ENCODE data around the gene GBF1.

GBF1 gene

GRCh38 chr10:102354451-102354850 is 109.1 kb downstream of the GBF1 start:
- no peak for DNase-seq (ENCODE audit: low read depth)
- no peak for TF ChIP-seq CTCF (IDR thresholded peaks at IDR 0.05; ENCODE audit: low read depth, low read length, missing control alignments)
- no peak overlapping the region for H3K4me3 ChIP-seq (ENCODE audit: low read depth, low read length)

GRCh38 chr10:102358712-102359382 is 113.5 kb downstream of the GBF1 start:
- H3K4me3 ChIP-seq (ENCODE audit: low read depth, low read length), result no peak overlapping the region
- no peak for DNase-seq (ENCODE audit: low read depth)
- TF ChIP-seq CTCF (IDR thresholded peaks at IDR 0.05; ENCODE audit: low read depth, low read length, missing control alignments), result no peak

GRCh38 chr10:102367441-102367840 is 122.1 kb downstream of the GBF1 start:
- DNase-seq (ENCODE audit: low read depth), result no peak
- TF ChIP-seq CTCF (IDR thresholded peaks at IDR 0.05; ENCODE audit: low read depth, low read length, missing control alignments), result no peak

GRCh38 chr10:102368077-102368476 is 122.7 kb downstream of the GBF1 start:
- DNase-seq (ENCODE audit: low read depth), result no peak
- no peak overlapping the region for H3K4me3 ChIP-seq (ENCODE audit: low read depth, low read length)
- TF ChIP-seq CTCF (IDR thresholded peaks at IDR 0.05; ENCODE audit: low read depth, low read length, missing control alignments), result no peak

More at GRCh38 chr10:102367441-102367840, 122.1 kb downstream of the GBF1 start:
- no peak overlapping the region for H3K4me3 ChIP-seq (ENCODE audit: low read depth, low read length)

- H3K4me3 ChIP-seq (ENCODE audit: low read depth, low read length), result no peak overlapping the region
- TF ChIP-seq CTCF (IDR thresholded peaks at IDR 0.05; ENCODE audit: low read depth, low read length, missing control alignments), result no peak
- DNase-seq (ENCODE audit: low read depth), result no peak
Measured at GRCh38 chr10:102371295-102371694, 126.0 kb downstream of the GBF1 start.

GRCh38 chr10:102375250-102375649 is 129.9 kb downstream of the GBF1 start:
- no peak overlapping the region for H3K4me3 ChIP-seq (ENCODE audit: low read depth, low read length)
- peak; percentile 11 for TF ChIP-seq CTCF (IDR thresholded peaks at IDR 0.05; ENCODE audit: low read depth, low read length, missing control alignments)
- no peak for DNase-seq (ENCODE audit: low read depth)

- H3K4me3 ChIP-seq (ENCODE audit: low read depth, low read length), result no peak overlapping the region
- DNase-seq (ENCODE audit: low read depth), result no peak
- no peak for TF ChIP-seq CTCF (IDR thresholded peaks at IDR 0.05; ENCODE audit: low read depth, low read length, missing control alignments)
Measured at GRCh38 chr10:102375867-102376266, 130.5 kb downstream of the GBF1 start.
